SK-N-SH (cell line): ENCODE results near the gene ATG16L2. TPM values are rescaled to one million over a fixed set of nuclear protein-coding genes. Genes with fewer than 3 reads are reported as not detected.

Experiments
- CTCF ChIA-PET: fragments of 300-600, 350-600 bp; formaldehyde crosslinking; extraction: SDS; loops from one replicate; lab custom pipeline; 2021; lab: Yijun Ruan, JAX
- POLR2A ChIA-PET: fragments of 350-600 bp; sonication (Branson Sonifier 250); formaldehyde crosslinking; extraction: SDS; loops from one replicate; lab custom pipeline; 2020; ENCODE audit warnings: antibody characterized with exemption, inconsistent platforms; lab: Yijun Ruan, JAX
- DNase-seq: peaks from one replicate; pipeline ENCODE4 v3.0.0; 2012
- H2AFZ ChIP-seq: fragments of 200-600 bp; sonication (generic); 2 replicates; pipeline ENCODE4 v1.8.1; 2016; ENCODE audit warnings: antibody characterized with exemption, mild to moderate bottlenecking, low read depth
- H3F3A ChIP-seq: fragments of 200-600 bp; sonication (generic); replicated peaks from 2 replicates; pipeline ENCODE3; 2016; ENCODE audit warnings: antibody characterized with exemption, mild to moderate bottlenecking; ENCODE audit not compliant: insufficient read depth
- H3K27ac ChIP-seq, 2 experiments: fragments of 200-500 bp in 1 of 2; fragments of 200-600 bp in 1 of 2; sonication (Bioruptor generic) in 1 of 2; sonication (generic), shearing (Covaris generic) in 1 of 2; 2 replicates each; pipeline versions ENCODE4 v1.5.1 to v1.6.1; 2014 to 2016; ENCODE audit warnings: low read depth in 2 of 2, inconsistent platforms in 1 of 2, low read length in 1 of 2, mild to moderate bottlenecking in 1 of 2, mixed read lengths in 1 of 2
- H3K27me3 ChIP-seq: fragments of 200-600 bp; sonication (generic), shearing (Covaris generic); 2 replicates; pipeline ENCODE4 v1.6.1; 2016; ENCODE audit warnings: mixed run types; ENCODE audit not compliant: insufficient read depth
- H3K36me3 ChIP-seq, 2 experiments: fragments of 200-500 bp in 1 of 2; fragments of 200-600 bp in 1 of 2; sonication (Bioruptor generic) in 1 of 2; sonication (generic) in 1 of 2; replicated peaks in 1 of 2; 2 replicates each; pipeline versions ENCODE3 to v1.5.1; 2014 to 2016; ENCODE audit warnings: low read length in 1 of 2, mild to moderate bottlenecking in 1 of 2; ENCODE audit not compliant: insufficient read depth in 2 of 2, control insufficient read depth in 1 of 2
- H3K4me1 ChIP-seq, 2 experiments: fragments of 200-500 bp in 1 of 2; fragments of 200-600 bp in 1 of 2; sonication (Bioruptor generic) in 1 of 2; sonication (generic), shearing (Covaris generic) in 1 of 2; 2 replicates each; pipeline versions ENCODE4 v1.5.1 to v1.6.1; 2014 to 2016; ENCODE audit warnings: low read depth in 1 of 2, low read length in 1 of 2, mixed run types in 1 of 2; ENCODE audit not compliant: insufficient read depth in 2 of 2, control insufficient read depth in 1 of 2
- H3K4me2 ChIP-seq: fragments of 200-600 bp; sonication (generic), shearing (Covaris generic); 2 replicates; pipeline ENCODE4 v1.6.1; 2017; ENCODE audit warnings: mixed run types
- H3K4me3 ChIP-seq, 2 experiments: fragments of 200-500 bp in 1 of 2; fragments of 200-600 bp in 1 of 2; sonication (Bioruptor generic) in 1 of 2; sonication (generic), shearing (Covaris generic) in 1 of 2; 2 replicates each; pipeline versions ENCODE4 v1.5.1 to v1.8.1; 2014 to 2016; ENCODE audit warnings: low read depth in 2 of 2, inconsistent platforms in 1 of 2, low read length in 1 of 2, mild to moderate bottlenecking in 1 of 2, mixed read lengths in 1 of 2, moderate library complexity in 1 of 2
- H3K79me2 ChIP-seq: fragments of 200-600 bp; sonication (generic); 2 replicates; pipeline ENCODE4 v1.8.1; 2017; ENCODE audit warnings: mild to moderate bottlenecking; ENCODE audit not compliant: insufficient read depth
- H3K9ac ChIP-seq: fragments of 200-600 bp; sonication (generic); 2 replicates; pipeline ENCODE4 v1.6.1; 2017; ENCODE audit warnings: mixed run types
- H3K9me2 ChIP-seq: fragments of 200-600 bp; sonication (generic); 2 replicates; pipeline ENCODE4 v1.6.1; 2017; ENCODE audit warnings: mixed run types
- H3K9me3 ChIP-seq: fragments of 200-600 bp; sonication (generic); 2 replicates; pipeline ENCODE4 v1.6.1; 2017; ENCODE audit warnings: mixed run types, mild to moderate bottlenecking, moderate library complexity
- H4K20me1 ChIP-seq: fragments of 200-600 bp; sonication (generic); 2 replicates; pipeline ENCODE4 v1.6.1; 2017; ENCODE audit warnings: mild to moderate bottlenecking, mixed run types; ENCODE audit not compliant: insufficient read depth
- EP300 ChIP-seq, 2 experiments: IDR thresholded peaks; 2 replicates each; pipeline versions ENCODE4 v1.4.0 to v1.6.1; 2012; ENCODE audit warnings: borderline replicate concordance in 1 of 2, low read depth in 1 of 2, low read length in 1 of 2
- FOXM1 ChIP-seq: IDR thresholded peaks from 2 replicates; pipeline ENCODE4 v1.4.0; 2012; ENCODE audit warnings: low read depth, mild to moderate bottlenecking
- GABPA ChIP-seq: IDR thresholded peaks from 2 replicates; pipeline ENCODE4 v1.4.0; 2012; ENCODE audit warnings: low read depth, mild to moderate bottlenecking
- GATA2 ChIP-seq: sonication (generic); formaldehyde crosslinking; IDR thresholded peaks from 2 replicates; pipeline ENCODE4 v1.5.0; 2020; ENCODE audit warnings: mild to moderate bottlenecking, missing genetic modification reagents
- JUND ChIP-seq: IDR thresholded peaks from 2 replicates; pipeline ENCODE4 v1.4.0; 2012
- MAX ChIP-seq: IDR thresholded peaks from 2 replicates; pipeline ENCODE4 v1.4.0; 2012; ENCODE audit warnings: low read depth
- NRF1 ChIP-seq: IDR thresholded peaks from 2 replicates; pipeline ENCODE4 v1.6.1; 2012; ENCODE audit warnings: low read depth, mild to moderate bottlenecking, low read length
- RCOR1 ChIP-seq: fragments of 150-350 bp; IDR thresholded peaks from 2 replicates; pipeline ENCODE4 v1.6.1; 2017; ENCODE audit warnings: antibody characterized with exemption, low read length
- REST ChIP-seq: IDR thresholded peaks from 2 replicates; pipeline ENCODE4 v1.6.1; 2012; ENCODE audit warnings: mild to moderate bottlenecking, low read depth, low read length, moderate library complexity
- RFX5 ChIP-seq: IDR thresholded peaks from 2 replicates; pipeline ENCODE4 v1.6.1; 2012; ENCODE audit warnings: mild to moderate bottlenecking, improper control_type of control experiment, low read length
- RXRA ChIP-seq: IDR thresholded peaks from 2 replicates; pipeline ENCODE4 v1.4.0; 2012; ENCODE audit warnings: low read depth, mild to moderate bottlenecking, borderline replicate concordance
- TCF12 ChIP-seq: IDR thresholded peaks from 2 replicates; pipeline ENCODE4 v1.4.0; 2012
- USF2 ChIP-seq: fragments of 150-350 bp; IDR thresholded peaks from 2 replicates; pipeline ENCODE4 v1.6.1; 2017; ENCODE audit warnings: antibody characterized with exemption, low read length, low read depth, borderline replicate concordance
- ZBTB33 ChIP-seq: IDR thresholded peaks from 2 replicates; pipeline ENCODE4 v1.4.0; 2012; ENCODE audit warnings: low read depth, borderline replicate concordance
- WGBS: methylation state at CpG from one replicate; pipeline ENCODE4 v1.1.6; 2017; ENCODE audit warnings: low lambda C conversion rate; 5-methylcytosine and 5-hydroxymethylcytosine counted together
- polyA plus RNA-seq, 3 experiments: library from polyadenylated mRNA; depleted of rRNA; stranded (reverse); fragments of >200 nt; gene quantifications; 2 replicates each; pipeline ENCODE4 v1.2.3, GENCODE V29; 2012
- TF ChIP-seq, protein P1 (sequence below): IDR thresholded peaks from 2 replicates; pipeline ENCODE4 v1.4.0; 2012; ENCODE audit warnings: low read depth, borderline replicate concordance
- TF ChIP-seq, protein P2 (sequence below): IDR thresholded peaks from 2 replicates; pipeline ENCODE4; 2012

ATG16L2 gene
- polyA plus RNA-seq, 1 of the 3 experiments (the other 2 are of a cell fraction) = 26.9 TPM

- DNase-seq = no peak
- ChIA-PET CTCF (no interaction called here), POLR2A (no interaction called here)
- Histone ChIP-seq H3K27ac (no peak overlapping the region), H3K9me2 (no peaks in the 10 kb centered on the region), H3K9me3 (no peaks in the 10 kb centered on the region), H3K27me3 (no peaks in the 10 kb centered on the region), H3K9ac (no peak overlapping the region), H3F3A (peaks cover 14% of the 10 kb centered on the region), H3K4me2 (no peak overlapping the region), H3K4me1 (peaks cover 4 to 7% of the 10 kb centered on the region in 2 experiments; a peak in 2 of 4 replicates), H4K20me1 (peaks cover 12% of the 10 kb centered on the region), H3K36me3 (peaks cover 0 to 21% of the 10 kb centered on the region in 2 experiments), H3K4me3 (no peak overlapping the region), H3K79me2 (no peaks in the 10 kb centered on the region), H2AFZ (no peak overlapping the region)
- 98% methylated on average over 4 of the region's 4 CpGs for WGBS
- TF ChIP-seq ZBTB33 (no peak), TCF12 (no peak), RCOR1 (no peak), FOXM1 (no peak), MAX (no peak), RXRA (no peak), RFX5 (no peak), USF2 (no peak), NRF1 (no peak)
- TF ChIP-seq, protein P1, sequence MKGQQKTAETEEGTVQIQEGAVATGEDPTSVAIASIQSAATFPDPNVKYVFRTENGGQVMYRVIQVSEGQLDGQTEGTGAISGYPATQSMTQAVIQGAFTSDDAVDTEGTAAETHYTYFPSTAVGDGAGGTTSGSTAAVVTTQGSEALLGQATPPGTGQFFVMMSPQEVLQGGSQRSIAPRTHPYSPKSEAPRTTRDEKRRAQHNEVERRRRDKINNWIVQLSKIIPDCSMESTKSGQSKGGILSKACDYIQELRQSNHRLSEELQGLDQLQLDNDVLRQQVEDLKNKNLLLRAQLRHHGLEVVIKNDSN = no peak
These were observed 55.6 kb downstream of the ATG16L2 start for GRCh38 chr11:72869831-72870230.

GRCh38 chr11:72871119-72871518 is 56.9 kb downstream of the ATG16L2 start:
- CTCF ChIA-PET = interaction anchor here (1.3 kb wide), 1 partner anchor 146 kb away, joined by 3 read pairs; no protein-coding TSS in a partner anchor
- no peak for DNase-seq
- Histone ChIP-seq H3K36me3 (peaks cover 0 to 24% of the 10 kb centered on the region in 2 experiments), H3K27me3 (no peaks in the 10 kb centered on the region), H3K9me3 (no peaks in the 10 kb centered on the region), H3K27ac (peak overlapping the region; percentile 1 to 23; a peak in 2 of 4 replicates), H3F3A (peaks cover 3% of the 10 kb centered on the region), H3K9me2 (no peaks in the 10 kb centered on the region), H4K20me1 (no peaks in the 10 kb centered on the region), H3K4me2 (no peak overlapping the region), H2AFZ (no peak overlapping the region), H3K4me1 (peaks cover 0 to 4% of the 10 kb centered on the region in 2 experiments; a peak in 1 of 4 replicates), H3K79me2 (no peaks in the 10 kb centered on the region), H3K4me3 (no peak overlapping the region), H3K9ac (no peak overlapping the region)
- TF ChIP-seq, protein P2, sequence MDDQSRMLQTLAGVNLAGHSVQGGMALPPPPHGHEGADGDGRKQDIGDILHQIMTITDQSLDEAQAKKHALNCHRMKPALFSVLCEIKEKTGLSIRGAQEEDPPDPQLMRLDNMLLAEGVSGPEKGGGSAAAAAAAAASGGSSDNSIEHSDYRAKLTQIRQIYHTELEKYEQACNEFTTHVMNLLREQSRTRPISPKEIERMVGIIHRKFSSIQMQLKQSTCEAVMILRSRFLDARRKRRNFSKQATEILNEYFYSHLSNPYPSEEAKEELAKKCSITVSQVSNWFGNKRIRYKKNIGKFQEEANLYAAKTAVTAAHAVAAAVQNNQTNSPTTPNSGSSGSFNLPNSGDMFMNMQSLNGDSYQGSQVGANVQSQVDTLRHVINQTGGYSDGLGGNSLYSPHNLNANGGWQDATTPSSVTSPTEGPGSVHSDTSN = peak; percentile 43; the same call in 1 of the 2 replicates
- TF ChIP-seq GATA2 (CRISPR knock-in tag) (no peak), JUND (no peak), TCF12 (0 out of 2 replicates have a peak, but pooled peaks have one; percentile 11), REST (no peak), EP300 (IDR thresholded peaks at IDR 0.05; ENCODE audit: borderline replicate concordance in 1 of 2, low read depth in 1 of 2, low read length in 1 of 2) (no peak), FOXM1 (no peak), USF2 (no peak), GABPA (no peak), NRF1 (no peak)
- 100% methylated on average over 1 of the region's 1 CpG for WGBS
- POLR2A ChIA-PET = no interaction called here
